ENCODE data around the gene HMGCS2. TPM values are rescaled to one million over a fixed set of nuclear protein-coding genes. Genes with fewer than 3 reads are reported as not detected.

Gene HMGCS2
- total RNA-seq, 1 donor from 2014 or later = not detected

GRCh38 chr1:119731060-119731459 is 37.6 kb downstream of the HMGCS2 start:
- Mint-ChIP-seq H3K9me3 (no peaks in the 10 kb centered on the region), H3K27me3 (ENCODE audit: insufficient read depth, low read depth) (peaks cover 5% of the 10 kb centered on the region), H3K4me1 (peaks cover 9% of the 10 kb centered on the region), H3K27ac (no peak overlapping the region), H3K4me3 (no peak overlapping the region), H3K36me3 (peaks cover 43% of the 10 kb centered on the region)
- Histone ChIP-seq H4K20me1 (ENCODE audit: low read depth) (peaks cover 20% of the 10 kb centered on the region), H3F3A (ENCODE audit: low read depth) (no peaks in the 10 kb centered on the region), H3K79me2 (ENCODE audit: low read depth) (no peaks in the 10 kb centered on the region), H2AFZ (replicated peaks) (no peak overlapping the region), H3K27me3 (no peaks in the 10 kb centered on the region), H3K9me3 (ENCODE audit: low read depth) (no peaks in the 10 kb centered on the region), H3K36me3 (peaks cover 10% of the 10 kb centered on the region), H3K9ac (no peak overlapping the region), H3K4me3 (no peak overlapping the region), H3K4me2 (no peak overlapping the region), H3K4me1 (no peaks in the 10 kb centered on the region), H3K27ac (no peak overlapping the region)
- no peak for TF ChIP-seq EZH2phosphoT487 (IDR thresholded peaks at IDR 0.05)
- no peak for TF ChIP-seq EZH2 (IDR thresholded peaks at IDR 0.05)
- no peak for TF ChIP-seq CTCF (IDR thresholded peaks at IDR 0.05)
- DNase-seq (ENCODE audit: low spot score) = no peak

GRCh38 chr1:119729044-119729443 is 39.7 kb downstream of the HMGCS2 start:
- Histone ChIP-seq H3K9me3 (ENCODE audit: low read depth) (no peaks in the 10 kb centered on the region), H3K4me2 (no peak overlapping the region), H3F3A (ENCODE audit: low read depth) (no peaks in the 10 kb centered on the region), H3K4me1 (no peaks in the 10 kb centered on the region), H4K20me1 (ENCODE audit: low read depth) (peaks cover 20% of the 10 kb centered on the region), H3K27me3 (no peaks in the 10 kb centered on the region), H3K36me3 (peaks cover 10% of the 10 kb centered on the region), H3K27ac (no peak overlapping the region), H2AFZ (replicated peaks) (no peak overlapping the region), H3K4me3 (no peak overlapping the region), H3K9ac (no peak overlapping the region), H3K79me2 (ENCODE audit: low read depth) (no peaks in the 10 kb centered on the region)
- peaks cover 9% of the 10 kb centered on the region for H3K4me1 Mint-ChIP-seq
- peaks cover 5% of the 10 kb centered on the region for H3K27me3 Mint-ChIP-seq (ENCODE audit: insufficient read depth, low read depth)
- H3K9me3 Mint-ChIP-seq = no peaks in the 10 kb centered on the region
- no peak for DNase-seq (ENCODE audit: low spot score)
- H3K36me3 Mint-ChIP-seq = peaks cover 50% of the 10 kb centered on the region
- H3K27ac Mint-ChIP-seq = no peak overlapping the region
- TF ChIP-seq EZH2 (IDR thresholded peaks at IDR 0.05) (no peak), CTCF (IDR thresholded peaks at IDR 0.05) (no peak), EZH2phosphoT487 (IDR thresholded peaks at IDR 0.05) (no peak)
- no peak overlapping the region for H3K4me3 Mint-ChIP-seq

- Mint-ChIP-seq H3K4me3 (no peak overlapping the region), H3K27ac (no peak overlapping the region), H3K9me3 (no peaks in the 10 kb centered on the region), H3K4me1 (peaks cover 9% of the 10 kb centered on the region), H3K36me3 (peaks cover 56% of the 10 kb centered on the region), H3K27me3 (ENCODE audit: insufficient read depth, low read depth) (peaks cover 5% of the 10 kb centered on the region)
- no peaks in the 10 kb centered on the region for H3K4me1 ChIP-seq
- H3K27ac ChIP-seq = no peak overlapping the region
- no peak for DNase-seq (ENCODE audit: low spot score)
- no peaks in the 10 kb centered on the region for H3K79me2 ChIP-seq (ENCODE audit: low read depth)
- H3K27me3 ChIP-seq = no peaks in the 10 kb centered on the region
- peaks cover 20% of the 10 kb centered on the region for H4K20me1 ChIP-seq (ENCODE audit: low read depth)
- H2AFZ ChIP-seq (replicated peaks) = no peak overlapping the region
- no peak overlapping the region for H3K4me3 ChIP-seq
- no peak overlapping the region for H3K9ac ChIP-seq
- H3F3A ChIP-seq (ENCODE audit: low read depth) = no peaks in the 10 kb centered on the region
- H3K9me3 ChIP-seq (ENCODE audit: low read depth) = no peaks in the 10 kb centered on the region
- H3K4me2 ChIP-seq = no peak overlapping the region
- no peak for TF ChIP-seq EZH2 (IDR thresholded peaks at IDR 0.05)
- TF ChIP-seq CTCF (IDR thresholded peaks at IDR 0.05) = no peak
- TF ChIP-seq EZH2phosphoT487 (IDR thresholded peaks at IDR 0.05) = no peak
- H3K36me3 ChIP-seq = peaks cover 10% of the 10 kb centered on the region
These were observed 40.7 kb downstream of the HMGCS2 start for GRCh38 chr1:119727991-119728390.
